Neutrophil (primary cell): ENCODE results near the gene SDSL.

Experiments
- H3K27ac ChIP-seq: fragments of 200-600 bp; sonication (generic); 2 replicates; pipeline ENCODE4 v1.5.1; 2016; ENCODE audit warnings: mild to moderate bottlenecking, moderate library complexity
- H3K27me3 ChIP-seq: fragments of 200-600 bp; sonication (generic); 2 replicates; pipeline ENCODE4 v1.6.0; 2016; ENCODE audit warnings: mild to moderate bottlenecking
- H3K36me3 ChIP-seq: fragments of 200-600 bp; sonication (generic); 2 replicates; pipeline ENCODE4 v1.5.1; 2017
- H3K4me1 ChIP-seq, 2 experiments: fragments of 200-600 bp in 1 of 2; sonication (generic) in 1 of 2; 1 replicate in 1 of 2; 2 replicates in 1 of 2; pipeline versions ENCODE4 v1.5.1 to v1.6.1; 2013 to 2016; ENCODE audit warnings: low read depth in 1 of 2, low read length in 1 of 2, mild to moderate bottlenecking in 1 of 2, moderate library complexity in 1 of 2; ENCODE audit not compliant: control insufficient read depth in 1 of 2, insufficient read depth in 1 of 2
- H3K4me3 ChIP-seq, 2 experiments: fragments of 200-600 bp in 1 of 2; sonication (generic) in 1 of 2; 1 replicate in 1 of 2; 2 replicates in 1 of 2; pipeline ENCODE4 v1.5.1; 2013 to 2016; ENCODE audit warnings: low read depth in 1 of 2, low read length in 1 of 2, mild to moderate bottlenecking in 1 of 2, moderate library complexity in 1 of 2
- H3K9me3 ChIP-seq: fragments of 200-600 bp; sonication (generic); 2 replicates; pipeline ENCODE4 v1.5.1; 2016
- TF ChIP-seq, protein P1 (sequence below): fragments of 200-600 bp; sonication (generic); IDR thresholded peaks from 2 replicates; pipeline ENCODE4 v1.5.1; 2016; ENCODE audit warnings: antibody characterized with exemption

Gene SDSL

GRCh38 chr12:113472191-113473121 lies 50.3 kb downstream of the SDSL start:
- H3K4me1 ChIP-seq, result no peaks in the 10 kb centered on the region
- H3K4me3 ChIP-seq, result no peak overlapping the region
- no peaks in the 10 kb centered on the region for H3K9me3 ChIP-seq
- no peaks in the 10 kb centered on the region for H3K36me3 ChIP-seq
- H3K27ac ChIP-seq, result no peak overlapping the region
- H3K27me3 ChIP-seq, result peaks cover 100% of the 10 kb centered on the region
- TF ChIP-seq, protein P1, sequence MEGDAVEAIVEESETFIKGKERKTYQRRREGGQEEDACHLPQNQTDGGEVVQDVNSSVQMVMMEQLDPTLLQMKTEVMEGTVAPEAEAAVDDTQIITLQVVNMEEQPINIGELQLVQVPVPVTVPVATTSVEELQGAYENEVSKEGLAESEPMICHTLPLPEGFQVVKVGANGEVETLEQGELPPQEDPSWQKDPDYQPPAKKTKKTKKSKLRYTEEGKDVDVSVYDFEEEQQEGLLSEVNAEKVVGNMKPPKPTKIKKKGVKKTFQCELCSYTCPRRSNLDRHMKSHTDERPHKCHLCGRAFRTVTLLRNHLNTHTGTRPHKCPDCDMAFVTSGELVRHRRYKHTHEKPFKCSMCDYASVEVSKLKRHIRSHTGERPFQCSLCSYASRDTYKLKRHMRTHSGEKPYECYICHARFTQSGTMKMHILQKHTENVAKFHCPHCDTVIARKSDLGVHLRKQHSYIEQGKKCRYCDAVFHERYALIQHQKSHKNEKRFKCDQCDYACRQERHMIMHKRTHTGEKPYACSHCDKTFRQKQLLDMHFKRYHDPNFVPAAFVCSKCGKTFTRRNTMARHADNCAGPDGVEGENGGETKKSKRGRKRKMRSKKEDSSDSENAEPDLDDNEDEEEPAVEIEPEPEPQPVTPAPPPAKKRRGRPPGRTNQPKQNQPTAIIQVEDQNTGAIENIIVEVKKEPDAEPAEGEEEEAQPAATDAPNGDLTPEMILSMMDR, result no peak

DNA sequence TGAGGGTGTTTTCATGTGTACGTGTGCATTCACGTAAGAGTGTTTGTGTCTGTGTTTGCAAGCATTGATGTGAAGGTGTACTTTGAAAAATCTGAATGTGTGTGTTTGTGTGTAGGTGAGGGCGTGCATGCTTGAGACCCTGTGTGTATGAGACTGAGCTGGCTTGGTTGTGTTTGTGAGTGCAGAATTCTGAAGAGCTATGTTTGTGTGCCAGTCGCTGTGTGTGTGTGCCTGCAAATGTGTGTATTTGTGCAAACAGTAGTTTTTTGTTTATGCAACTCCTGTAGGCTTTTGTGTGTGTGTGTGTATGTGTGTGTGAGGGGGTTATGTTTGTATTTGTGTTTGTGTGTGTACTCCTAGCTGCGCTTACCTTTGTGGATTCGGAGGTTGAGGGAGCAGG lies 51.2 kb downstream of the SDSL start:
- Histone ChIP-seq H3K9me3 (no peaks in the 10 kb centered on the region), H3K4me3 (no peak overlapping the region), H3K27ac (no peak overlapping the region)

GRCh38 chr12:113473942-113474341 lies 51.8 kb downstream of the SDSL start:
- no peak overlapping the region for H3K27ac ChIP-seq
- peaks cover 100% of the 10 kb centered on the region for H3K27me3 ChIP-seq
- H3K4me1 ChIP-seq, result no peaks in the 10 kb centered on the region
- no peak overlapping the region for H3K4me3 ChIP-seq
- H3K9me3 ChIP-seq, result no peaks in the 10 kb centered on the region
- TF ChIP-seq, protein P1, result no peak
- no peaks in the 10 kb centered on the region for H3K36me3 ChIP-seq

More for the DNA sequence above, 51.2 kb downstream of the SDSL start:
- Histone ChIP-seq H3K36me3 (no peaks in the 10 kb centered on the region), H3K4me1 (no peaks in the 10 kb centered on the region), H3K27me3 (peaks cover 100% of the 10 kb centered on the region)
- TF ChIP-seq, protein P1, result no peak

DNA sequence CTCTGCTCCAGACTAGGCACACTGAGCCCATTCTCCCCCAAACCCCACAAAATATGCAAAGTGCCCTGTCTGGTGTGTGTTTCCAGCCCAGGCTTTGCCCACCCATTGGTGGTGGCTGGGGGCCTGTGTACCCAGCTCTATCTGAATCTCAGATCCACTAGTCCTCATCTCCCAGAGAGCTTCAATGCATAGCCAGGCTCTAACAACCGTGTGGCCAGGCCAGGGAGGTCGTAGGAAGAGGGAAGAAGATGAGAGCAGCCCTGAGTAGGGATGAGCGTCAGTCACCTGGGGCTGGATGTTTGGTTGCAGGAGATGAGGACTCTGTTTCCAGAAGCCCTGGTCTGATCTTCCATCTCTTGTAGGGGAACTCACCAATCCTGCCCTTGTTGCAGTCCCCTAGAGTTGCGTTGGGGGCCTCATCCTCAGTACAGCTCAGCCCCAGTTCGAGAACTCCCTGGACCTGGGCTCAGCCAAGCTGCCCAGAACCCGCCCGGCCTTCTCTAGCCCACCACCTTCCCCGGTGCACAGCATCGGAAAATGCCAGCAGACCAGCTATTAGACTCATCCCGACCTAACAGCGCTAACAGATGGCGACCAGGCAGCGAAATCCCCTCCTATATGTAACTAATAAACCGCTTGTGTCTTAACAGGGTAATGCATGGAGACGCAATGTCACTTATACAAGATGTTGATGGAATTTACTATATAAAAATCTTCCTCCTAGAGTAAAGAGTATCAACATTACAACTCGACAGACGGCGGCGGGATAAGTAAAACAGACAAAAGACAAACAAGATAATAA lies 52.7 kb downstream of the SDSL start:
- H3K9me3 ChIP-seq, result no peaks in the 10 kb centered on the region
- no peak overlapping the region for H3K27ac ChIP-seq
- H3K4me3 ChIP-seq, result no peak overlapping the region
- TF ChIP-seq, protein P1, result no peak
- H3K4me1 ChIP-seq, result no peaks in the 10 kb centered on the region
- H3K27me3 ChIP-seq, result peaks cover 100% of the 10 kb centered on the region
- no peaks in the 10 kb centered on the region for H3K36me3 ChIP-seq

DNA sequence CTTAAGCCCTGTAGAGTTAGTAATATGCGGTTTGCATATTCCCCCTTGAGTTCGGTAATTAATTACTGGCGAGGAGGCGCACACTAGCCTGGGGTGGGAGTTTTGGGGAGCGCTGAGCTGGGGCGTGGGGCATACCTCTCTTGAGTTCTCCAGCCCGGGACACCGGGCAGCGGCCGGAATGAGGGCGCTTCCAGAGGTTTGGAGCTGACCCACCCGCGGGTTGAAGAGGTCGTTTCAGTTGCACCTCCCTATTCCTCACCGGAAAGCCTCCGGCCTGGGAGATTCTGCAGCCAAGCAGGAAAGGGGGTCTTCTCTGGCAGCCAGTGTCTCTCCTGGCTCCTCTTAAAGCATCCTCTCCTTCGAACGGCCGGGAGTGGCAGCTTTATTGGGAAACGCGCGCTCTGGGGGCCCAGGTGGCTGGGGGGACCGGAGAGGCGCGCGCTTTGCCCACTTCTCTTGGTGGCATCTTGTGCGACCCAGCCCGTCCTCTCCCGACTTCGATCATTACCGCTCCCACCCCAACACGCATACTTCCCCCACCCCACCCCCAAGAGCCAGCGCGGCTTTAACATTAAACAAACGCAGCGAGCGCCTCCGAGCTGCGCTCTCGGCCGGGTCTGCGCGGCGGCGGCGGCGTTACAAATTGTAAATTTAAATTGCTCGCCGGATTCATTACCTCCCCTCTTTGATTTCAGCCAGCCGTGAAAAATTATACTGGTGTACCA lies 53.4 kb downstream of the SDSL start:
- no peaks in the 10 kb centered on the region for H3K9me3 ChIP-seq
- H3K36me3 ChIP-seq, result no peaks in the 10 kb centered on the region
- H3K27ac ChIP-seq, result no peak overlapping the region
- TF ChIP-seq, protein P1, result no peak
- peaks cover 100% of the 10 kb centered on the region for H3K27me3 ChIP-seq
- H3K4me3 ChIP-seq, result no peak overlapping the region
- no peaks in the 10 kb centered on the region for H3K4me1 ChIP-seq
